Erythroblast (primary cell): Measurements from ENCODE around the gene SLC2A13.
"Not testable (repeated sequence)": the region's sequence is repeated elsewhere in the genome, so short reads cannot be mapped to it uniquely, and the experiment has no call there.

Experiments
- DNase-seq, 2 experiments: peaks; one replicate each; lab custom pipeline; 2025; lab: John Stamatoyannopoulos, UW
- GATA1 ChIP-seq: IDR thresholded peaks from 2 replicates; pipeline ENCODE4 v1.6.1; 2011; ENCODE audit warnings: low read depth, mild to moderate bottlenecking, control low read depth, low read length, moderate library complexity
- POLR2A ChIP-seq: IDR thresholded peaks from 2 replicates; pipeline ENCODE4 v1.6.1; 2011; ENCODE audit warnings: mild to moderate bottlenecking, low read length

Gene SLC2A13

DNA sequence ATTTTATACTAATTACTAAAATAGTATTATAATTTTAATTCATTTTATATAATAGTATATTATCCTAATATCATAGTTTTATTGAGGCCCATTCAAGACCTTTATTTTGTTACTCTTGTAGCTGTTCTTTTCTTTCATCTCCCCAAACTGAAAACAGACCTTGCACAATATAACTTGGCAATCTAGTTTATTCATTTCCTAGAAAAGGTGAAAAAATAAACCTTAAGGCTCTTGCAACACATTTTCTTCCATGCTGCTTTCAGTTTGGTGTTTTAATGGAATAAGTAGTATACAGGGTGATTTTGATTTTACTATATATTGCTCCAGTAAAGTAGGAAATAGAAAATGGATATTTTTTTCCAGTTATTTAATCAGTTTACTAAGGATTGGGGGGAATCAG lies 174.0 kb downstream of the SLC2A13 start:
- DNase-seq = no peak
- TF ChIP-seq POLR2A (no peak), GATA1 (no peak)

DNA sequence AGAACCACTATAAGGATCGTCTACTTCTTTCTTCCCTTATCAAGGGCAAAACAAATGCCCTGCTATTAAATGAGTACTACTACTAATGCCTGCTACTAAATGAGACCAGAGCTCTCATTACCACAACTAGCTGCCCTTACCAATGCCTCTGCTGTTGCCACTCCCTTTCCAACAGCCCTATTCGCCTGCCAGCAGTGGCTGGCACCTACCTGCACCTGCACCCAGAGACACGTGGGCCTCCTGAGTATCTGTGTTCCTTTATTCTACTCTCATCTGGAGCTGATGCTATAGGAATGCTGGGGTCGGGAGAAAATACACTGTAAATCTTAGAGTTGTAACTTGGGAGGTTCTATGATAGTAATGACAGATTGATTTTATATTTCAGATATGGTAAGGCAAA lies 174.7 kb downstream of the SLC2A13 start:
- no peak for TF ChIP-seq GATA1
- TF ChIP-seq POLR2A = no peak
- no peak for DNase-seq

DNA sequence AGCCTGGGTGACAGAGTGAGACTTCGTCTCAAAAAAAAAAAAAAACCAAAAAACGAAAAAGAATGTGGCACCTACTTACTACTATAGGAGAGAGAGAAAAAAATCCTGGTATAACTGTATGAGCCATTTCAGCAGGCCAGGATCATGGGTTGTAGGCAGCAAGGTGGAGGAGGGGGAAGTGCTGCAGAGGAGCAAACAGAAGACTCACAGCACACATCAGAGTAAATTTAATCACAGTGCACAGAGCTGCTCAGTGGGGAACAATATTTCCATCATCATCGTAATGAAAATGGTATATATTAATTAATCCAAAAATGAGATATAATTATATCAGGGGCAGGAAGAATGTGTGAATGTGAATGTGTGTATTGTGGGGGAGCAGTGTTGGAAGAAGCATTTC lies 175.8 kb downstream of the SLC2A13 start:
- DNase-seq = no peak
- TF ChIP-seq POLR2A (no peak), GATA1 (no peak)

DNA sequence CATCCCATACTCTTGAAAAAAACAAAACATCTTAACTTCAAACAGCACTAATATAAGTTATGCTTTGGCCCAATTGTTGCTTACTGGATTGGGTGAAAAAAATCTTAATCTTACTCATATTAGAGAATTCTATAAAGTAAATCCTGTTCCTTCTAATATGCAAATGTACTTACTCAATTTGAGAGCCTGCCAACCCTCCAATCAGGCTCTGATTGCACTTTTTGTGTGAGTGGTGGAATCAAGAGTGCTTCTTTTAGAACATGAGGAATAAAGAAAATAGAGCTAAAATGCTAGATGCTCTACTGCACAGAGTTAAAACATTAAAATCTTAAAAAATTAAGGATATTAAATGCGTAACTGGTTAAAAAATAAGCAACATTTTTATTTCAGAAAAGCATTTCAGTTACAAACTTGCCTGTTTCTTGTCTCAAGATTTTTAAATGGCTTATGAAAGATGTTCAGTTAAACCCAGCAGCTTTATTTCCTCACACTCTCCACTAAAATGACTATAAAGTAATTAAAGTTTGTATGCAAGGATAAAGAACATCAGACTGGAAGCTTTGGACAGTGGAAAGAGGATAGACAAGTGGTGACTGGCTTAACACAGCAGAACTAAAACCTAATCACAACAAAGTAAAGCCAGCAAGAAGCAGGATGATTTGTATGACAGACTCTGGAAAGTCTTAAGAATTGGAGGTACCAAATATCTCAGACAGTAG lies 177.5 kb downstream of the SLC2A13 start:
- no peak for DNase-seq

DNA sequence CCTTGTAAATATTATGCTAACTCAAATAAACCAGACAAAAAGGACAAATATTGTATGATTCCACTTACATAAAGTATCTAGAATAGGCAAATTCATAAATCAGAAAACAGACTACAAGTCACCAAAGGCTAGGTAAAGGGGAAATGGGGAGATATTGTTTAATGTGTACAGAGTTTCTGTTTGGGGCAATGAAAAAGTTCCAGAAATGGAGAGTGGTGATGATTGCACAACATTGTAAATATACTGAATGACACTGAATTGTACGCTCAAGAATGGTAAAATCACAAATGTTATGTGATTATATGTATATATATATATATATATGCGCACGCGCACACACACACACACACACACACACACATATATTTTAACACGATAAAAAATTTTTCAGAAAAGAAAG lies 182.5 kb downstream of the SLC2A13 start:
- DNase-seq = no peak
- no peak for TF ChIP-seq GATA1

More for the DNA sequence above, 177.5 kb downstream of the SLC2A13 start:
- TF ChIP-seq GATA1 = no peak
- no peak for TF ChIP-seq POLR2A

DNA sequence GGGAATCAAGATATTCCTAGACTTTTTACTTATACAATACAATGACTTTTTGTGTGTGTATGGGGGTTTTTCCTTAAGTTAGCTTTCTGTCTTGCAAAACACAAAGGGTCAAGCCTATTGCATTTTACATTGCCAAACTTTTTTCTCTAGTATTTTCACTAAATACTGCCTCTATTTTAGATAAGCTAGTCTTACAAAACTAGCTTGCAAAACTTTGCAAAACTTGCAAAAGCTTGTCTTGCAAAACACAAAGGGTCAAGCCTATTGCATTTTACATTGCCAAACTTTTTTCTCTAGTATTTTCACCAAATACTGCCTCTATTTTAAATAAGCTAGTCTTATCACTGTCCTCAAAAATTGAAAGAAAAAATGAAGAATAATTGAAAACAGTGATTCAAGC lies 183.3 kb downstream of the SLC2A13 start:
- DNase-seq = not testable (repeated sequence)

DNA sequence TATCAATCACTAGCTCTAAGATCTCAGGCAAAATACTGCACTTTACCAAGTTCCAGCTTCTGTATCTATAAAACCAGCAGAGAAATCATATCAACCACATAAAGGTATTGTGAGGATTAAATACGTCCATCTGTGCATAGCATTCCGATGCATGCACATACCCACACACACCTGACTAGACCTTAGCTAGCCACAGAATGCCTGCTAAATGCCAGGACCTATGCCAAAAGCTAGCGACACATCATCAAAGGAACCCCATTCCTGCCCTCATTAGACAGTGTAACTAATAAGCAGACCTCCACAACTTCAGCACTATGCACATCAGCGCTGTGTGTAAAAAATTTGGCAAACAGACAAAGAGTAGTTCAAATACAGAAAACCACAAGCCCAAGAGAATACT lies 185.2 kb downstream of the SLC2A13 start:
- DNase-seq = no peak
- no peak for TF ChIP-seq POLR2A
- no peak for TF ChIP-seq GATA1

DNA sequence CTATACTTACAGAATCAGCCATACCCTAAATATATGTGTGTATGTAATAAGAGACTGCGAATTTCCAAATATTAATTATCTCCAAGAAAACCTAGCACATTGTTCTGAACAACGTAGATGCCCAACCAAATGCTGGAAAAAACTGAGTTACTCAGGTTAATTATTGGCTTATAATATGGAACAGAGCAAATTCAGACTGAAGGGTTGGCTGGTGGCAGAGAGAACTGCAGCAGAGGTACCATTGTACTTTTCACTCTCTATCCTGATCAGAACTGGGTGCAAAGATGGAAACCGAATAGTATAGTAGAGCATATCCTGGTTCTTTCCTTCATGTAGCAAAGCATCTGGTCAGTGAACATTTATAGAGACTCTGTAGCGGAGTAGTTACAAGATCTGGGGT lies 185.7 kb downstream of the SLC2A13 start:
- TF ChIP-seq GATA1 (no peak), POLR2A (no peak)
- no peak for DNase-seq

DNA sequence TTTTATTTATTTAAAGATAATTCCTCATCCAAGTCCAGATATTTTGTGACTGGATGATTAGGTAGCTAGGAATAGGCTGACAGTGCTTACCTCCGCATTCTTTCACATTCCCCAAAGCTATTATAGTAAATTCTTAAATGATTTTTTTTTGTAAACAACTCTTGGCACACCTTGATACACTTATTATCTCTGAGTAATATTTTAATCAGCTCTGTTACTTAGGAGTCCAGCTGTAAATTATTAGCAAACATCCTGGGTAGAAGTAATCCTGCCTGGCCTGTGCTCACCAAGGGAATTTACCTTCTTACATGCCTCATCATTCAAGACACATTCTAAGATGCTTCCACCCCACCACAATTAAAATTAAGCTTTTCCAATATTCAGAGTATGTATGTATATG lies 186.1 kb downstream of the SLC2A13 start:
- TF ChIP-seq GATA1 (no peak), POLR2A (no peak)
- DNase-seq = no peak

DNA sequence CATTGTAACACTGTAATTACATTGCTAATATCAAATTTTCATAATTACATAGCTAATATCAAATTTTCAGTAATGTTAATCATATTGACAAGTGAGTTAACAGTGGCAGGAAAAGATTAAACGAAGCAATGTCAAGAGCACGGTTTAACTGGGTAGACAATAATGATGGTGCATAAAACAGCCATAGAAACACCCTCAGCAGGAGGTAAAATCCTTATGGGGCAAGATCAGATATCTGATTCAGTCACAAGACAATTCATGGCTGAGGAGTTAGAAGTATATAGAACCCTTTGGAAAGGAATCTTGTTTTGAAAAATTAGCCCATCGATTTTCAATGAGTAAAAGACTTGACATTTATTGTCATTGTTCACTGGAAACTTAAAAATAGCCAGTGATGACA lies 190.6 kb downstream of the SLC2A13 start:
- DNase-seq = no peak
- TF ChIP-seq GATA1 (no peak), POLR2A (no peak)

DNA sequence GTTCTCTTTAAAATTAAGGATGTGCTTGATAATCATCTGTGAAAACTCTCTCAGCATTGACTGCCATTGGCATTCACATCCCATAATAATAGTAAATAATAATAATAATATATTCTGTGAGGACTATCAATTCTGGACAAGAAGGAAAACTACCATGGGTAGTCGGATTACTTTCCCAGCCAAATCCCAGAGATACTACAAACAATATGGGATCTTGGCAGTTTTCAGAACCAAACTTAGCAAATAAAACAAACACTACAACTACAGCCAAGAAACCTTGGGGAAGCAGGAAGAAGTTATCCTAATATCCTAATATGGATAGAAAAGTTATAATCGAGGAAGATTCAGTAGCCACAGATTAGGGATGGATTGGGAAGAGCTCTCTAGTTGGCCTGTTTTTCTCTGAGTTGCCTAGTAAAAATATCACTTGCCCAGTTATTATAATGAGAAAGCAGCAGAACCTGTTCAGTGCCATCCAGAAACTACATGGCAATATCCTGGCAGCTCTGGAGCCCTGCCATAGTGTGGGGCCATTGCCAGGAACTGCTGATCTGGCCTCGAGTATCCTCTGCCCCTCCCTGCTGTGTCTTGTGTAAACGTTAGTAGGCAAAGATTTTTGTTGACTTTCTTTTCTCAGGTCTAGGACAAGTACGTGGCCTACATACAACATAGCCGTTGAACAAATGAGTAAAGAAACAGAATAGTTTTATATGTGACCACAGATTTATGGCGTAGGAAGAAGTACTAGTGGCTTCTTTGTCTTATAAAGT lies 193.5 kb downstream of the SLC2A13 start:
- no peak for TF ChIP-seq GATA1
- TF ChIP-seq POLR2A = no peak
- no peak for DNase-seq

DNA sequence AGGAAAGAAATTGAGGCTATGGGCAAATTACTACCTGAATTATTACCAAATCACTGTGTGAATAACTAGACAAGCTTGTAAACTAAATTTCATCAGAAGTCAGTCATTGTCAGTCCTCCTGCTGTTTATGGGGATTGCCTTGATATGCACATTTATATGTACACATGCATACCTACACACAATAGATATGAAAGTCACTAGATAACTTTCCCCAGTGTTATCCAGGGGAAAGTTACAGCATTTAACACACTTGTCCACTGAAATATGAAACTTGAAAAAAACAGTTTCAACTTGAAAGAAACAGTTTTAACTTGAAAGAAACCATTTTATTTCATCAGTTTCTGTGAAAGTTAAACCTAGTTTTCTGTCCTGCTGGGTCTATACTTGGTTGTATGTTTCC lies 199.6 kb downstream of the SLC2A13 start:
- no peak for TF ChIP-seq GATA1
- no peak for TF ChIP-seq POLR2A
- DNase-seq = no peak

DNA sequence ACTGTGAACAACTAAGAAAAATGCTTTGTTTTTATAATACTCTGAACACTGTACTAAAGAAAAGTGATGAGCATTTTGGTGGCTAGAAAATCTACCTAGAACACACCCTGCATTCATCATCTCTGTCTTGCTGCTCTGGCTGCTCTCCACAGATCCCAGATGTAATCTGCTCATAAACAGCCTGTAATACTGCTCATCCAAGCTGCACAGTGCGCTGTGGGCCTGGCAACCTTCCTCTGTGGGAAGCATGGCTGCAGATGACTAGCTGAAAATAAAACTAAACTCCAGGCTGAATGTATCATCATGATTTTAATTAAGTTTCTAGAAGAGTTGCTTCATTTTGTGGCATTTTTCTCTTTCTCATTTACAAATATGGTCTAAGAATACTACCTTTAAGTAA lies 200.7 kb downstream of the SLC2A13 start:
- TF ChIP-seq GATA1 (no peak), POLR2A (no peak)

DNA sequence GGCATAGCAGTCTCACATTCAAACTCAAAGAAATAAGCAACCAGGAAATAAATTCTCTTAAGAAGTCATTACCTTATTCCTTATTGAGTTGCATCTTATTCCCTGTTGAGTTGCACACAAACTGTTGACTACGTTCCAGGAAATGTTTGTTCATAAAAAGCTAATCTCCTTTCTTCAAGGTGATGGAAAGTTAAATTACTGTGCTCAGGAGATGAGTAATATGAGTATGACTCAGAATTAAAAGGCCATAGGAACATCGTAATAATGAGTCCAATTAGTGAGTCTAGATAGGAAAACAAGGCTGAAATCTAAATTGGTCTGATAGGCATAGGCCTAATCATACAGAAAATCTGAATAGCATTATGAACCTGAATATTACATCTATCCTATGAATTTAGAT lies 203.1 kb downstream of the SLC2A13 start:
- DNase-seq = no peak
- TF ChIP-seq POLR2A (no peak), GATA1 (no peak)

More for the DNA sequence above, 200.7 kb downstream of the SLC2A13 start:
- no peak for DNase-seq

DNA sequence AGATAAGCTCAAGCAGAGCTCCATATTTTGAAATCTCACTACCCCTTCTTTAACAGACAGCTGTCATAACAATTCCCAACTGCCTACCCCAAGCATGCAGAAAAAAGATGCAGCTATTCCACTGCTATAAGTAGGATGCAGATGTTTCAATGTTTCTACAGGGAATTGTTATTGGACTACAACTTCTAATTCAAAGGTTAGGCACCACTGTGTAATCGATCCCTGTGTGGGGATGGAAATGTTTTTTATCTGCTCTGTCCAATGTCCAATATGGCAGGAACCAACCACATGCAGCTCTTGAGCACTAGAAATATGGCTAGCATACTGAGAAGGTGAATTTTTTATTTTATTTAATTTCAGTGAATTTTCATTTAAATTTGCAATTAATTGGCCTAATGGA lies 208.6 kb downstream of the SLC2A13 start:
- TF ChIP-seq GATA1 = no peak
- no peak for TF ChIP-seq POLR2A
- peak in 1 of 2 experiments; percentile 65 for DNase-seq

DNA sequence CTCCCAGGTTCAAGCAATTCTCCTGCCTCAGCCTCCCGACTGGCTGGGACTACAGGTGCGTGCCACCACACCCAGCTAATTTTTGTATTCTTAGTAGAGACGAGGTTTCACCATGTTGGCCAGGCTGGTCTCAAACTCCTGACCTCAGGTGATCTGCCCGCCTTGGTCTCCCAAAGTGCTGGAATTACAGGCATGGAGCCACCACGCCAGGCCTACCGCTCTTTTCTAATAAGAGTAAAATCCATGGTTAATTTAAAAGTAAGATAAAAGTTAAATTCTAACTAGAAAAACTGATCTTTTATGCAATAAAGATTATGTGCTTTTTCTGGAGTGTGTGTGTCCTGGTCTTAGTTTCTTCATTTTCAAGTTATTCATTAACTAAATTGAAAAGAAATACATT lies 212.5 kb downstream of the SLC2A13 start:
- not testable (repeated sequence) for DNase-seq
